Activated CD4-positive, alpha-beta T cell treated with anti-CD3 and anti-CD28 coated beads for 4 hours (primary cell): ENCODE results near the gene ELMO3.

Source experiments
- DNase-seq, 2 donors: peaks; one replicate each; pipeline ENCODE4 v3.0.0-alpha.2; 2020

Gene ELMO3

GRCh38 chr16:67183627-67184452 is 15.1 kb upstream of the ELMO3 start, which contains the start of gene MATCAP1:
Gene MATCAP1 (minus strand): TSS chr16:67183963. CDS start chr16:67180610, 3,353 bp downstream.
- peak; percentile 92 to 93 for DNase-seq

- DNase-seq, result peak in 1 of 2 donors; percentile 16
Measured at GRCh38 chr16:67184453-67184994, 14.4 kb upstream of the ELMO3 start.

GRCh38 chr16:67184995-67185650 is 13.8 kb upstream of the ELMO3 start:
- DNase-seq, result peak; percentile 76 to 83

- DNase-seq, result no peak
Measured at GRCh38 chr16:67185651-67186134, 13.2 kb upstream of the ELMO3 start.

- DNase-seq, result no peak
Measured at GRCh38 chr16:67186550-67186950, 12.4 kb upstream of the ELMO3 start.

GRCh38 chr16:67187175-67187890 is 11.6 kb upstream of the ELMO3 start:
- DNase-seq, result no peak

GRCh38 chr16:67188323-67188722 is 10.6 kb upstream of the ELMO3 start:
- no peak for DNase-seq

- DNase-seq, result no peak
Measured at GRCh38 chr16:67188798-67189197, 10.1 kb upstream of the ELMO3 start.

- DNase-seq, result no peak
Measured at GRCh38 chr16:67190041-67190440, 8.9 kb upstream of the ELMO3 start, which contains the start of gene EXOC3L1. Gene EXOC3L1 (minus strand): TSS chr16:67190136. CDS start chr16:67189676, 460 bp downstream.

- DNase-seq, result no peak
Measured at GRCh38 chr16:67190448-67191399, 8.2 kb upstream of the ELMO3 start.

GRCh38 chr16:67191411-67191994 is 7.4 kb upstream of the ELMO3 start:
- DNase-seq, result no peak

- DNase-seq, result peak; percentile 82 to 84
Measured at GRCh38 chr16:67191995-67192681, 6.8 kb upstream of the ELMO3 start, which contains the start of gene E2F4. Gene E2F4 (plus strand): TSS chr16:67192155. CDS start chr16:67192228, 73 bp downstream.

GRCh38 chr16:67192781-67193361 is 6.1 kb upstream of the ELMO3 start:
- DNase-seq, result no peak

GRCh38 chr16:67193536-67193935 is 5.4 kb upstream of the ELMO3 start:
- DNase-seq, result no peak

GRCh38 chr16:67194260-67194659 is 4.7 kb upstream of the ELMO3 start:
- DNase-seq, result no peak

- DNase-seq, result no peak
Measured at GRCh38 chr16:67195676-67196075, 3.3 kb upstream of the ELMO3 start.

- DNase-seq, result no peak
Measured at GRCh38 chr16:67196881-67197280, 2.0 kb upstream of the ELMO3 start.

GRCh38 chr16:67197704-67198103 is 1.2 kb upstream of the ELMO3 start:
- DNase-seq, result no peak

GRCh38 chr16:67198238-67198734 is 645 bp upstream of the ELMO3 start:
- no peak for DNase-seq

GRCh38 chr16:67199808-67200198 is 872 bp downstream of the ELMO3 start:
- DNase-seq, result no peak
